DMS53 treated with DMSO at 0.1 percent for 48 hours (cell line): ENCODE measurements around the gene BAZ2A.
"Not testable (repeated sequence)": the region's sequence is repeated elsewhere in the genome, so short reads cannot be mapped to it uniquely, and the experiment has no call there.

ENCODE experiments used
- DNase-seq: peaks from one replicate; lab custom pipeline; 2025; ENCODE audit not compliant: unreplicated experiment; lab: John Stamatoyannopoulos, UW

BAZ2A gene

DNA sequence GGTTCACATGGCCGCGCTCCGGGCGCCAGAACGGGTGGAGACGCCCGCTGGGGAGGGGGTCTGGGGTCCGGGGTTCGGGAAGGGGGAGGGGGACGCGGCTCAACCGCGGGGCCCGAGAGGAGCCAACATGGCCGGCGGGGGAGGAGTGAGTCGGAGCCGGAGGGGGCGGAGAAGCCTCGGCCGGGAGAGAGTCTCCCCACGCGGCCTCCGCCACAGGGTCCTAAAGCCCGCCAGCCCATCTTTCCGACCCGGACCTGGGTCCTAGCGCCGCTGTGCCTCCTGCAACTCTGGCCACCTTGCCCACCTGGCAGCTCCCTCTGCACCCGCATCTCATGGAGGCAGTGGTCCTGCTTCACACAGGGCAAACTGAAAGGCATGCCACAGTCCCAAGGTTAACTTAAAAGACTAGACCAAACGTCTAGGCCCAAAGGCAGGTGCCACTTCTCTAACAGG, at the start of gene BAZ2A:
TSS of gene BAZ2A (minus strand) at position 147 of the 453 bp plus-strand sequence. CDS start 12,796 bp downstream, outside the sequence.
- DNase-seq, result peak; percentile 69

DNA sequence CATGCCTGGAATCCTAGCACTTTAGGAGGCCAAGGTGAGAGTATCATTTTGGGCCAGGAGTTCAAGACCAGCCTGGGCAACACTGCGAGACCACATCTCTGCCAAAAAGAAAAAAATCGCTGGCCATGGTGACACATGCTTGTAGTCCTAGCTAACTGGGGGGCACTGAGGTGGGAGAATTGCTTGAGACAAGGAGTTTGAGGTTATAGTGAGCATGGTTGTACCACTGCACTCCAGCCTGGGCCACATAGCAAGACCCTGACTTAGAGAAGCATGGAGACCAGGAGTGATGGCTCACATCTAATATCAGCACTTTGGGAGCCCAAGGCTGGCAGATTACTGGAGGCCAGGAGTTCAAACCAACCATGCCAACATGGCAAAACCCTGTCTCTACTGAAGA, 48.7 kb upstream of the BAZ2A start:
- no peak for DNase-seq

DNA sequence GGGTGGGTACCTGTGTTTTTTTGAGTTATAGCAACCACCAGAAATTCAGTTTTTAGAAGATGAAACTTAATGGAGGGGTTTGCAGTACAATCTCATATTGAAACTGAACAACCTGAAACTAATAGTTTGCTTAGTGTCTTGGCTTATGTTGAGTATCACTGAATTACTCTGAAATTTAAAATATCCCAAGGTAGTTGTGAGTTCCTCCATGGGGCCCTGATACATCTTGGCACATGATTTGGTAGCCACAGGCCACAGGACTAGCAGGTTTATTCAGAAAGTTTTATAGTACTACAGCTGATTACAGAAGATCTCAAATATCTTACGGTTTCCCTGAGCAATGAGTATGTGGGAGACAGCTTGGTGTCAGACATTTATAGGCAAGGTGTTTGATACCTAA, 47.6 kb upstream of the BAZ2A start:
- DNase-seq, result no peak

DNA sequence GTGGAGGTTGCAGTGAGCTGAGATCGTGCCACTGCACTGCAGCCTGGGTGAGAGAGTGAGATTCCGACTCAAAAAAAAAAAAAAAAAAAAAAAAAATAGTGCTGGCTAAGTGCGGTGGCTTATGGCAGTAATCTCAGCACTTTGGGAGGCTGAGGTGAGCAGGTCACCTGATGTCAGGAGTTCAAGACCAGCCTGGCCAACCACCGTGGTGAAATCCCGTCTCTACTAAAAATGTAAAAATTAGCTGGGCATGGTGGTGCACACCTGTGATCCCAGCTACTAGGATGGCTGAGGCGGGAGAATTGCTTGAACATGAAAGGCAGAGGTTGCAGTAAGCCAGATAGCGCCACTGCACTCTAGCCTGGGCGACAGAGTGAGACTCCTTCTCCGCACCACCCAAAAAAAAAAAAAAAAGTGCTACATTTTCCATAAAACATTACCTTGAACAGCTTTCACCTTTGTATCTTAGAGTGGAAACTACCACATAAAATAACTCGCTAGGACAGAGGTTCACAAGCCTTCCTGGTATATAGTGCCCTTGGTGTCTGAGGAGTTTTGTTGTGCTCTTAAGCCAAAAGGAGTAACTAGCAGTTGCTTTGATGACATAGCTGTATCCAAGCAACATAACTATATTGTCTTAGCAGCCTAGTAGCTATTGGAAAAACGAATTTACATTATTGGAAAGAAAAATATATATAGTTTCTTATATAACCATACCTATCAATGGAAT, 46.9 kb upstream of the BAZ2A start:
- no peak for DNase-seq

DNA sequence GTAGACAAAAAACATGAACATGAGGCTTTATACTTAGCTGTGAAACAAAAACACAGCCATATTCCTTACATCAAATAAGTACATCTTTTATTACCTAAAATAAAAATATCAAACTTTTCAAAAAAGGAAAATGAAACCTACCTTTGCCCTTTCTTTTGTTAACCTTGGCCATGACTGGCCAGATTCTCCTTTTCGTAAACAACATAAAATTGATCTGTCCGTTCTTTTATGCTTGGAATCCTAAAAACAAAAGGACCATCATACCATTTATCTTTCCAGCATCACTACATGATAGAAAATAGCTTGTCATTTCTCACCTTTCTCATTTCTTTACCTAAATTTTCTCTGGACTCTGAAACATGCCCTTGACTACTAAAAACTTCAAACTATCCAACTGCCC, 41.5 kb upstream of the BAZ2A start:
- DNase-seq, result no peak

DNA sequence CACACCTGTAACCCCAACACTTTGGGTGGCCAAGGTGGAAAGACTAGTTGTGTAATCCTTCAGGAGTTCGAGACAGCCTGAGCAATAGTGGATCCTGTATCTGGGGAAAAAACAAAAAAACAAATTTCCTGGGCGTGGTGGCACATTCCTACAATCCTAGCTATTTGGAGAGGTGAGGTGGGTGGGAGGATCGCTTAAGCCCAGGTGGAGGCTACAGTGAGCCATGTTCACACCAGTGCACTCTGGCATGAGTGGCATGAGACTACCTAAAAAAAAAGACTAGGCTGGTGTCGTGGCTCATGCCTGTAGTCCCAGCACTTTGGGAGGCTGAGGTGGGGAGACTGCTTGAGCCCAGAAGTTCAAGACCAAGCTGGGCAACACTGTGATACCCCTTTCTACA, 40.7 kb upstream of the BAZ2A start:
- DNase-seq, result no peak

DNA sequence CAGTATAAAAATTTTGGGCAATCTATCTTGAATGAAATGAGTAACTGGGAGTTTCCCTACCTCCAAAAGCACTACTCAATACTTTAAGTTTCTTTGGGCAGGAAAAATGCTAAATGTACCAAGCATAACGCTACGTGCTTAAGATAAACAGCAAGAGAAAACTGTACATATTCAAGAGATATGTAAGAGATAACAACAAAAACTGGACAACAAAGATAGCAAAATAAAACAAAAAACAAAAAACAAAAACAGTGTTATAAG, 38.0 kb upstream of the BAZ2A start:
- DNase-seq, result no peak

DNA sequence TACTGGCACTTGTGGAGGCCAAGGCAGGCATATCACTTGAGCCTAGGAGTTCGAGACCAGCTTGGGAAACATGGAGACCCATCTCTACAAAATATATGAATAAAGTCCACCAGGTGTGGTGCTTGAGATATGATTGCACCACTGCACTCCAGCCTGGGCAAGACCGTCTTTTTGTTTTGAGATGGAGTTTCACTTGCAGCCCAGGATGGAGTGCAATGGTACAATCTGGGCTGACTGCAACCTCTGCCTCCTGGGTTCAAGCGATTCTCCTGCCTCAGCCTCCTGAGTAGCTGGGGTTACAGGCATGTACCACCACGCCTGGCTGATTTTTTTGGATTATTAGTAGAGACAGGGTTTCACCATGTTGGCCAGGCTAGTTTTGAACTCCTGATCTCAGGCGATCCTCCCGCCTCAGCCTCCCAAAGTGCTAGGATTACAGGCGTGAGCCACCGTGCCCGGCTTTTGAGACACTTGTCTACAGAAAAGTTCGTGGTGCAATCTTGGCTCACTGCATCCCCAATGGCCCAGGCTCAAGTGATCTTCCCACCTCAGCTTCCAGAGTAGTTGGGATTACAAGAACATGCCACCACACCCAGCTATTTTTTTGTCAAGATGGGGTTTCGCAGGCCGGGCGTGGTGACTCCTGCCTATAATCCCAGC, 32.0 kb upstream of the BAZ2A start:
- DNase-seq, result no peak

DNA sequence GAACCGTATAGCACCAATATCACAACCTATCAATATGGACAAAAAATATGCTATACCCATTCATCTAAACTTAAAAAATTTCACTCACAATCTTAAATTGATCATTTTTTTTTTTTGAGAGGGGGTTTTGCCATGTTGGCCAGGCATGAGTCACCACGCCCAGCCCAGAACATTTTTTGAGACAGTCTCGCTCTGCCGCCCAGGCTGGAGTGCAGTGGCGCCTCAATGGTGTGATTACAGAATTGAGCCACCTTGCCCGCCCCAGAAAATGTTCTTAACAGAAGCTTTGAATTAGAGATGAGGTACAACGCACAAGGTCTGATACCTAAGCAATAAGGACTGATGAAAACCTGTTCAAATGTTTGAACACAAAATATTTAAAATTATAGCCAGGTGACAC, 31.4 kb upstream of the BAZ2A start:
- DNase-seq, result no peak

DNA sequence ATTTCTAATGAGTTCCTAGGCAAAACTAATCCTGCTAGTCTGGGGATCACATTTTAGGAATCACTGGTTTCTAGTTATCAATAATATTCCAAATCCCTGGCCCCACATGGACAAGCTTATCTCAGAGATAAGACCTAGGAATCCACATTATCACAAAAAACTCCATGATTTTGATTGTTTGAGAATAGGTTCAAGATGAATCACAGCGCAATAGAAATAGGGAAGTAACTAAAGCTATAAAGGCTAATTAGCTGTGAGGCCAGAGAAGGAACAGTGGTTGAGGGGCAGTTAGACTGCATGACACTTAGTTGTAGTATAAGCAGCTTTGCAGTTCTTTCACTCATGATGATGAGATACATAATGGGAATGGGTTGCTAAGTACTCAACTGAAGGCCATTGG, 28.8 kb upstream of the BAZ2A start:
- DNase-seq, result no peak

DNA sequence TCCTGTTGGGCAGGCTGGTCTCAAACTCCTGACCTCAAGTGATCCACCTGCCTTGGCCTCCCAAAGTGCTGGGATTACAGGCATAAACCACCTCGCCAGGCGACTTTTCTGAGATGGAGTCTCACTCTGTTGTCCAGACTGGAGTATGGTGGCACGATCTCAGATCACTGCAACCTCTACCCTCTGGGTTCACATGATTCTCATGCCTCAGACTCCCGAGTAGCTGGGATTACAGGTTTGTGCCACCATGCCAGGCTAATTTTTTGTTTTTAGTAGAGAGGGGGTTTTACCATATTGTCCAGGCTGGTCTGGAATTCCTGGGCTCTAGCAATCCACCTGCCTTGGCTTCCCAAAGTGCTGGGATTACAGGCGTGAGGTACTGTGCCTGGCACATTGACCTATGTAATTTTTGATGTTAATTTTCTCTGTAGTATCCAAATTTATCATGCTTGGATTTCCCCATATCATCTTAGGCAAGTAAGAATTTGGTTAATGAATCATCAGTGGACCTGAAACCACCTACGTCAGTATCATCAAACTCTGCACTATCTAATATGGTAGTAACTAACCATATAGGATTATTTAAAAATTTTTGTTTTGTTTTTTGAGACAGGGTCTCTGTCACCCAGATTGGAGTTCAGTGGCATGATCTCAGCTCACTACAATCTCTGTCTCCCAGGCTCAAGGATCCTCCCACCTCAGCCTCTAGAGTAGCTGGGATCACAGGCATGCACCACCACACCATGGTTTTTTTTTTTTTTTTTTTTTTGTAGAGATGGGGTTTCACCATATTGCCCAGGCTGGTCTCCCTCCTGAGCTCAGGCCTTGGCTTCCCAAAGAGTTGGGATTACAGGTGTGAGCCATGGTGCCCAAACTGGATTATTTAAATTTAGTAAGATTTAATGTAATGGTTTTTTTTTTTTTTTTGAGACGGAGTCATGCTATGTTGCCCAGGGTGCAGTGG, 27.6 kb upstream of the BAZ2A start:
- no peak for DNase-seq

DNA sequence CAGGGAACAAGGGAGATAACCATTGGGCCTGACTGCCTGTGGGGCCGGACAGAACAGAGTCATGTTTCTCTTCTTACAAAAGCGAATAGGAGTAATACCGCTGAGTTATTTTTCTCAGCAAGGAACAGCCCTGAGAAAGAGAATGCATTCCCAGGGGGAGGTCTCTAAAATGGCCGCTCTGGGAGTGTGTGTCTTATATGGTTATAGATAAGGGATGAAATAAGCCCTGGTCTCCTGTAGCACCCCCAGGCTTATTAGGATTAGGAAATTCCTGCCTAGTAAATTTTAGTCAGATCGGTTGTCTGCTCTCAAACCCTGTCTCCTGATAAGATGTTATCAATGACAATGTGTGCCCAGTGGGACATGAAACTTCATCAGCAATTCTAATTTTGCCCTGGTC, 23.7 kb upstream of the BAZ2A start:
- DNase-seq, result not testable (repeated sequence)

DNA sequence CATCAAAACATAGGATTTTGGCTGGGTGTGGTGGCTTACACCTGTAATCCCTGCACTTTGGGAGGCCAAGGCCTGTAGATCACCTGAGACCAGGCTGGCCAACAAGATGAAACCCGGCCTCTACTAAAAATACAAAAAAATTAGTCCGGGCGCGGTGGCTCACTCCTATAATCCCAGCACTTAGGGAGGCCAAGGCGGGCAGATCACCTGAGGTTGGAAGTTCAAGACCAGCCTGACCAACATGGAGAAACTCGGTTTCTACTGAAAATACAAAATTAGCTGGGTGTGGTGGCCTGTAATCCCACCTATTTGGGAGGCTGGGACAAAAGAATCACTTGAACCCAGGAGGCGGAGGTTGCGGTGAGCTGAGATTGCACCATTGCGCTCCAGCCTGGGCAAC, 17.9 kb upstream of the BAZ2A start:
- DNase-seq, result not testable (repeated sequence)

DNA sequence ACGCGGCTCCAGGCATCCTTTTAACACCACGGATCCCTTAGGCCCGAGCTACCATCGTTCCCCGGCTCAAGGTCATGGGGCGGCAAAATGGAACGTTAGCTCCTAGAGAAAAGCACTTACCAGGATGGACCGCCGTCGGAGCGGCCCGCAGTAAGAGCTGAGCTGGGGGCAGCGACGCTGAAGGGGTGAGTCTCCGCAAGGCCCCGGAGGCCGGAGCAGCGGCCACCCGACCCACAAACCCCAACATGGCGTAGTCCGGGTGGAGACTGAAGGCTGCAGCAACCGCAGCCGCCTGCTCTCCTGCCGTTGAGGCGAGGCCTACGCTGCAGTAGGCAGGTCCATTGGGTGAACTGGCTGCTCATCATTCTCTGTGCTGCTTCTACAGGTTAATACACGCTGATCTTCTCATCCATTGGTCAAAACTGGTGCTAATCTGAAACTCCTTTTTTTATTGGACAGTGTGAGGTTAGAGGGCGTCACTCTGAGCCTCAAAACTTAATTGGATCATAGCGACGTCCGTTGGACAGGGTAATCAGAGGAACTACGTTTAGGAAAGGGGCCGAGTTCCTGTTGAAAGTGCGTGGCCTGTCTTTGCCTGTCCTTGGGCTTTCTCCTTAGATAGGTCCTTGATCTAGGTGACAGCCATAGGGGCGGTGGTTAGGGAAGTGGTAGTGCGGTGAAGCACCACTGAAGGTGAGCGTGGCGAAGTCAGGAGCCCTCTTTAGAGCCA, 15.8 kb upstream of the BAZ2A start, which contains the start of gene ATP5F1B:
TSS of gene ATP5F1B (minus strand) at position 268 of the 730 bp plus-strand sequence. CDS start at position 247, 21 bp downstream.
- DNase-seq, result peak; percentile 99

DNA sequence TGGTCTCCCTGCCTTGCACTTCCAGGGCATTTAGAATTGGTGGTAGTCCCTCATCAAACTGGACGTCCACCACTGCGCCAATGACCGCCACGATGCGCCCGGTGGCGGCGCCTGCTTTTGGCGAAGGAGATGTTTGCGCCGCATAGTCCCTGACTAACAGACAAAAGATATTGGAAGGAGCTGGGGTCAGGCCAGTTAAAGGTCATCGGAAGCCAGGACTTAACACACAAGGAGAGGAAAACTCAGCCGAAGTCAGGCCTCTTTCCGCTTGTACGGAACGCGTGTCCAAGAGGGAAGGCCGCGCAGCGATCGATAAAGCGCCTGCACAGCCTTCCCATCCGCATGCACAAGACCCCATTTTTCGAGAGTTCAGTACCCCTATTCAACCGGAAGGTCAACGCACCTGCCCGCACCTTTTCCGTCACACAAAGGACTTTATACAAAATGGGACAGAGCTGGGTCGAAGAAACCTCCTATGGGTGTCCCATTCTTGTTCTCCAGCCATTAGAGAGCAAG, 15.1 kb upstream of the BAZ2A start:
- no peak for DNase-seq

DNA sequence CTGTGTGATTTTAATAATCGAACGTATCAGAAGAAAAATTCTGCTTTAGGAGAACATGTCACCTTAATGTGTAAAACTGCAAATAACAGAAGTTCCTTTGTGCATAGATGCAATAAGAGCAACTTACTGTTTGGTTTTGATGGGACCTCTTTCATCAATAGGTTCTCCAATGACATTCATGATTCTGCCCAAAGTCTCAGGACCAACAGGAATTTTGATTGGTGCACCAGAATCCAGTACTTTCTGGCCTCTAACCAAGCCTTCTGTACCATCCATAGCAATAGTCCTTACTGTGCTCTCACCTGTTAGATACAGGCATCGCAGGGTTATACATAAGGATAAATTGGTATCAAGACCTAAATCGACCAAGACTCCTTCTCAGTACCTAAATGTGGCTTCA, 14.5 kb upstream of the BAZ2A start:
- no peak for DNase-seq

DNA sequence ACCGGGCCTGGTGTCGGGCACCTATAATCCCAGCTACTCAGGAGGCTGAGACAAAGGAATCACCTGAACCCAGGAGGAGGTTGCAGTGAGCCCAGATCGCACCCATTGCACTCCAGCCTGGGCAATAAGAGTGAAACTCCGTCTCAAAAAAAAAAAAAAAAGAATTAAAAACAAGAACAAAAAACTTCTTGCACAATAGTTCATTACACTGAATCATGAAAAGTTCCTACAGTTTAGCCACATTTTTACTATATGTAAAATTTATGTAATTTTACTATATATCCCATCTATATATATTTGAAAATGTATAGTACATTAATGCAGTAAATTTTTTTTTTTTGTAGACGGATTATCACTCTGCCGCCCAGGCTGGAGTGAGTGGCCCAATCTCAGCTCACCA, 11.1 kb upstream of the BAZ2A start:
- no peak for DNase-seq

DNA sequence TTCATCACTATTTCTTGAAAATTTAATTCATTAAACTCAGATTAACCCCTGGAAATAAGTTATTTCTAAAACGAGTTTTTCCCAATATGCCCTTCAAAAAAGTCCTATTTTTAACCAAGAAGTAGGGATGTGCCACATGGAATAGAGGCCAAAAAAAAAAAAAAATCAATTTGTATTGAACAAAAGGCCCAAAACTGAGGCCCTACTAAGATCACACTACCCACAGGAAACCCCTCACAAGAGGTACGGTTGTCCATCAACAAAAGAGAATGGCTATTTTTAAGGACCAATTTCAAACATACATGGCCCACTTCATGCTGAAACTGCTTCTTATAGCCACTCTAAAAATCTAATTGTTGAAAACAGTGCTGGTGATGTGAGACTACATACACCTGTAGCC, 7.5 kb upstream of the BAZ2A start:
- no peak for DNase-seq

DNA sequence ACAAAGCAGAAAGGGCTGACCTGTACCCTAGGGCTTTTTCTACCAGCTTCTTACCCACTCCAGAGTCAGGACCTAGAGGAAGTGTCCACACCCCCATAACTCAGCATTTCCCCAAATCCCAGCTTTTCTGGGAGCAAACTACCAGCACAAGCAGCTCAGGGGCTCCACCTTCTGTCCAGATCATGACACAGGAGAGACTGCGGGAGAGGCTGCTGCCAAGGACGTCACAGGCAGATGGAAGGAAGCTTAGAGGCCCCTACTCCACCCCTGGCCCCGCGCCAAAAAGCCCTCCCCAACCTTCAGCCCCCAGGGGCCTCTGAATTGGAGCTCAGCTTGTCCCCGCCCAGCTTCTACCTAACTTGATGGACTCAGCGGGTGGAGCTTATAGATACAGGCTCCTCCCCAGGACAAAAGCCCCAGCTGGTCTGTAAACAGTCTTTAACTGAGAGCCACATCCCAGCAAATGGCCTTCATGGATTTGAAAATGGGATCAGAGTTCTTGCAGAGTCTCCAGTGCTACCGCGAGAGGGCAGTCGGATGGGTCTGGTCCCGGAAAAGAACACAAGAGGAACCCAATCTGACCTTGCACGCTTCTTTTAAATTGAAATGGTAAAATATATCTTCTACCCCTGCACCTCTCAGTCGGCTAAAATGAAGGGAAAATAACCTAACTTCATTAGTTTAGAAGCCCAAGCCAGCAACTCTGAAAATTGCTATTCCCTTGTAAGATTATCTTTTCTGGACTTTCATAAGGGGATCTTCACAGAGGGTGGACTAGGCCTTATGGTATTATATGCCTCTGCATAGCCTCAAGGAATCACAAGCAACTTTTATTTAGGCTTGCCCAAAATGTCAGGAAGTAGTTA, 6.8 kb upstream of the BAZ2A start:
- peak; percentile 99 for DNase-seq
